ENCODE measurements around the gene GIPR. TPM values are rescaled to one million over a fixed set of nuclear protein-coding genes. Genes with fewer than 3 reads are reported as not detected.

GIPR gene
- total RNA-seq, 1 donor from 2014 or later, result 0.69 TPM

GRCh38 chr19:45712699-45713067, 44.7 kb downstream of the GIPR start:
- ATAC-seq (ENCODE audit: low read depth) (no peak), DNase-seq (no peak)
- intact Hi-C loops (cut with micrococcal nuclease), result no loop called here
- ChIA-PET POLR2A (interaction anchor here (7.1 kb wide), 1 partner anchor 20 kb away, joined by 123 read pairs; the partner anchor contains the start of genes QPCTL and SNRPD2), CTCF (no interaction called here)
- TF ChIP-seq CTCF (IDR thresholded peaks at IDR 0.05), result no peak
- Mint-ChIP-seq H3K4me1 (peaks cover 40% of the 10 kb centered on the region), H3K27me3 (no peaks in the 10 kb centered on the region), H3K4me3 (no peak overlapping the region), H3K9me3 (no peaks in the 10 kb centered on the region), H3K36me3 (ENCODE audit: low read depth) (peaks cover 38% of the 10 kb centered on the region), H3K27ac (no peak overlapping the region)

GRCh38 chr19:45713141-45713540, 45.1 kb downstream of the GIPR start:
- CTCF ChIA-PET, result no interaction called here
- Mint-ChIP-seq H3K27ac (no peak overlapping the region), H3K4me3 (no peak overlapping the region), H3K4me1 (peaks cover 44% of the 10 kb centered on the region), H3K9me3 (no peaks in the 10 kb centered on the region), H3K36me3 (ENCODE audit: low read depth) (peaks cover 38% of the 10 kb centered on the region), H3K27me3 (no peaks in the 10 kb centered on the region)
- POLR2A ChIA-PET, result interaction anchor here (0.9 to 7.1 kb wide), 2 partner anchors 12 to 21 kb away, joined by 3 to 123 read pairs; partner anchors contain the start of genes QPCTL and SNRPD2
- ATAC-seq (ENCODE audit: low read depth) (no peak), DNase-seq (no peak)
- TF ChIP-seq CTCF (IDR thresholded peaks at IDR 0.05), result no peak
- intact Hi-C loops (cut with micrococcal nuclease), result no loop called here

- Mint-ChIP-seq H3K4me3 (no peak overlapping the region), H3K36me3 (ENCODE audit: low read depth) (peaks cover 41% of the 10 kb centered on the region), H3K27ac (peak overlapping the region; percentile 11), H3K4me1 (peaks cover 44% of the 10 kb centered on the region), H3K9me3 (no peaks in the 10 kb centered on the region), H3K27me3 (no peaks in the 10 kb centered on the region)
- ATAC-seq (ENCODE audit: low read depth) (no peak), DNase-seq (no peak)
- POLR2A ChIA-PET, result interaction anchor here (0.5 to 7.1 kb wide), 6 partner anchors 9 to 207 kb away, joined by 4 to 123 read pairs (median 26); partner anchors contain the start of genes QPCTL, SIX5 and SNRPD2
- CTCF ChIA-PET, result interaction anchor here (1.3 to 1.9 kb wide), 2 partner anchors 22 to 54 kb away, joined by 4 to 7 read pairs; partner anchors contain the start of genes QPCTL and SIX5
- TF ChIP-seq CTCF (IDR thresholded peaks at IDR 0.05), result no peak
- intact Hi-C loops (cut with micrococcal nuclease), result no loop called here
Measured at GRCh38 chr19:45715139-45715538, 47.1 kb downstream of the GIPR start.

GRCh38 chr19:45716359-45717130, 48.5 kb downstream of the GIPR start:
- ATAC-seq (ENCODE audit: low read depth) (no peak), DNase-seq (no peak)
- POLR2A ChIA-PET, result interaction anchor here (0.6 to 7.1 kb wide), 29 partner anchors 8 to 901 kb away, joined by 3 to 123 read pairs (median 5); partner anchors contain the start of genes CALM3, FBXO46, FOSB and GIPR
- Mint-ChIP-seq H3K4me3 (peak overlapping the region; percentile 96), H3K27ac (peak overlapping the region; percentile 92), H3K9me3 (no peaks in the 10 kb centered on the region), H3K4me1 (peaks cover 35% of the 10 kb centered on the region), H3K36me3 (ENCODE audit: low read depth) (peaks cover 38% of the 10 kb centered on the region), H3K27me3 (no peaks in the 10 kb centered on the region)
- TF ChIP-seq CTCF (IDR thresholded peaks at IDR 0.05), result no peak
- intact Hi-C loops (cut with micrococcal nuclease), result loop anchor here (1.0 kb wide), 6 partner anchors 9 to 132 kb away; partner anchors contain the start of genes FBXO46, OPA3, QPCTL and SIX5
- CTCF ChIA-PET, result interaction anchor here (0.6 to 1.5 kb wide), 4 partner anchors 9 to 75 kb away, joined by 3 to 9 read pairs (median 4); partner anchors contain the start of genes QPCTL and SIX5

Data from activated B cell treated with CpG ODN at 0.5 μM for 24 hours (primary cell).